ENCODE measurements around the gene ZNF454. TPM values are rescaled to one million over a fixed set of nuclear protein-coding genes. Genes with fewer than 3 reads are reported as not detected.

ZNF454 gene
- total and polyA plus RNA-seq, 7 donors = 0.23 to 6.1 (median 2.4) TPM; not detected in 1

- 11 to 29% methylated on average over 6 of the region's 6 CpGs for WGBS, 2 donors
- intact Hi-C loops (cut with DNase I) = no loop called here
Observed at GRCh38 chr5:178995341-178995690, 54.3 kb downstream of the ZNF454 start.

GRCh38 chr5:178996156-178996555 lies 55.2 kb downstream of the ZNF454 start:
- Histone ChIP-seq H3K27me3 (peaks cover 6 to 38% (median 28%) of the 10 kb centered on the region in 3 donors), H3K4me3 (no peak overlapping the region), H3K9me3 (no peaks in the 10 kb centered on the region), H3K27ac (no peak overlapping the region), H3K36me3 (no peaks in the 10 kb centered on the region), H3K4me1 (peaks cover 0 to 3% (median 0%) of the 10 kb centered on the region in 4 donors)
- TF ChIP-seq EP300 (IDR thresholded peaks at IDR 0.05) = no peak
- no peak for TF ChIP-seq POLR2AphosphoS5 (IDR thresholded peaks at IDR 0.05)
- TF ChIP-seq POLR2A (IDR thresholded peaks at IDR 0.05) = no peak
- no peak for TF ChIP-seq CTCF (IDR thresholded peaks at IDR 0.05)
- WGBS, 2 donors = 75 to 76% methylated on average over 11 of the region's 11 CpGs
- DNase-seq = no peak
- intact Hi-C loops (cut with DNase I) = no loop called here

More at GRCh38 chr5:178995341-178995690, 54.3 kb downstream of the ZNF454 start:
- TF ChIP-seq EP300 (IDR thresholded peaks at IDR 0.05) (no peak), POLR2A (IDR thresholded peaks at IDR 0.05) (no peak), CTCF (IDR thresholded peaks at IDR 0.05) (no peak), POLR2AphosphoS5 (IDR thresholded peaks at IDR 0.05) (no peak)
- H3K9me3 ChIP-seq = no peaks in the 10 kb centered on the region
- H3K36me3 ChIP-seq = no peaks in the 10 kb centered on the region
- peaks cover 0 to 3% (median 0%) of the 10 kb centered on the region in 4 donors for H3K4me1 ChIP-seq
- H3K27me3 ChIP-seq = peaks cover 6 to 38% (median 28%) of the 10 kb centered on the region in 3 donors
- H3K27ac ChIP-seq = no peak overlapping the region
- no peak for DNase-seq
- H3K4me3 ChIP-seq = no peak overlapping the region

GRCh38 chr5:178997191-178997590 lies 56.2 kb downstream of the ZNF454 start:
- intact Hi-C loops (cut with DNase I) = no loop called here
- Histone ChIP-seq H3K4me3 (no peak overlapping the region), H3K27me3 (peaks cover 6 to 38% (median 28%) of the 10 kb centered on the region in 3 donors), H3K27ac (no peak overlapping the region), H3K4me1 (peaks cover 0 to 3% (median 0%) of the 10 kb centered on the region in 4 donors), H3K9me3 (no peaks in the 10 kb centered on the region), H3K36me3 (no peaks in the 10 kb centered on the region)
- 73 to 77% methylated on average over 6 of the region's 6 CpGs for WGBS, 2 donors
- DNase-seq = no peak
- TF ChIP-seq EP300 (IDR thresholded peaks at IDR 0.05) = no peak
- TF ChIP-seq CTCF (IDR thresholded peaks at IDR 0.05) = no peak
- TF ChIP-seq POLR2A (IDR thresholded peaks at IDR 0.05) = no peak
- no peak for TF ChIP-seq POLR2AphosphoS5 (IDR thresholded peaks at IDR 0.05)

GRCh38 chr5:178998441-178998840 lies 57.4 kb downstream of the ZNF454 start:
- peaks cover 0 to 3% (median 0%) of the 10 kb centered on the region in 4 donors for H3K4me1 ChIP-seq
- TF ChIP-seq POLR2AphosphoS5 (IDR thresholded peaks at IDR 0.05) (no peak), POLR2A (IDR thresholded peaks at IDR 0.05) (no peak), EP300 (IDR thresholded peaks at IDR 0.05) (no peak), CTCF (IDR thresholded peaks at IDR 0.05) (no peak)
- DNase-seq = no peak
- no peaks in the 10 kb centered on the region for H3K36me3 ChIP-seq
- no peak overlapping the region for H3K4me3 ChIP-seq
- intact Hi-C loops (cut with DNase I) = no loop called here
- H3K9me3 ChIP-seq = no peaks in the 10 kb centered on the region
- H3K27ac ChIP-seq = no peak overlapping the region
- 95 to 96% methylated on average over 13 of the region's 13 CpGs for WGBS, 2 donors
- H3K27me3 ChIP-seq = peaks cover 6 to 33% (median 23%) of the 10 kb centered on the region in 3 donors

- no peak for DNase-seq
- H3K27me3 ChIP-seq = no peaks in the 10 kb centered on the region
- no peaks in the 10 kb centered on the region for H3K36me3 ChIP-seq
- no peaks in the 10 kb centered on the region for H3K4me1 ChIP-seq
- H3K4me3 ChIP-seq = no peak overlapping the region
- WGBS, 2 donors = 79 to 83% methylated on average over 2 of the region's 2 CpGs
- intact Hi-C loops (cut with DNase I) = no loop called here
- peaks cover 0 to 3% (median 0%) of the 10 kb centered on the region in 4 donors for H3K9me3 ChIP-seq
- no peak overlapping the region for H3K27ac ChIP-seq
- TF ChIP-seq CTCF (IDR thresholded peaks at IDR 0.05) (no peak), POLR2AphosphoS5 (IDR thresholded peaks at IDR 0.05) (no peak), POLR2A (IDR thresholded peaks at IDR 0.05) (no peak), EP300 (IDR thresholded peaks at IDR 0.05) (no peak)
Observed at GRCh38 chr5:179006564-179006963, 65.6 kb downstream of the ZNF454 start.
